Coronary artery (tissue), 2 donors: ENCODE measurements around the gene NPPA.
"Not testable (repeated sequence)": the region's sequence is repeated elsewhere in the genome, so short reads cannot be mapped to it uniquely, and the experiment has no call there.

Source experiments
- DNase-seq: peaks from one replicate; pipeline ENCODE4 v3.0.0-alpha.2; 2017; ENCODE audit warnings: low spot score
- H3K27ac ChIP-seq, 2 donors: fragments of 200-600 bp; sonication (generic); one replicate each; pipeline ENCODE4 v1.5.1; 2016 to 2019
- H3K4me3 ChIP-seq: fragments of 200-600 bp; sonication (generic); 2 replicates; pipeline ENCODE4 v1.5.1; 2016; ENCODE audit warnings: mild to moderate bottlenecking, moderate library complexity
- TF ChIP-seq, protein P1 (sequence below): fragments of 200-600 bp; sonication (generic); IDR thresholded peaks from one replicate; pipeline ENCODE4 v1.5.1; 2019; ENCODE audit warnings: antibody characterized with exemption

NPPA gene

DNA sequence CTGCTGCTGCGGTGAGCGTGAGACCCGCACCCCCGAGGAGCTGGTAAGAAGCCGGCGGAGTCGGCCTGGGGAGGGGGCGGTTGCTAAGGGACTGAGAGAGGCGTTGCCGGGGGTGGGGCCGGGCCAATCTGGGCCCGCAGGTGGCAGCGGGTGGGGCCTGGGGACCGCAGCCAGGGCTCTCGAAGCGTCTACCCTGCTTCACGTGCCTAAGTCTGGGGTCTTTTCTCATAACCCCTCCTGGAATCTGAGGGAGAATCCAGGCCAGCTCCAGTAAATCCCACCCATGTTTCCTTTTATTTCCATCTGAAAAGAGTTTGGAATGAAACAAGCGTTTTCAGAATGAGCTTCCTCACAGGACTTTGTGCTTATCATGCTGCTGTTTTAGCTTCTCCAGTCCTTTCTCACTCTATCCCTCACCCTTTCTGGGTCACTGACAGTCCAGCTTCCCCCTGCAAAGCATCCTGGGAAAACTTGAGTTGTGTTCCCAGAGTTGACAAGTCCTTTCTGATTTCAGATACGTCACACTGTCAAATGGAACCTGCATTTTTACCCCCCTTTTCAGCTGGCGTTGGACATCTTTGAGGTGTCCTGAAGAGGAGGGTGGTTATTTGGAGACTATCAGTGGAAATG is 41.2 kb downstream of the NPPA start:
- TF ChIP-seq, protein P1, sequence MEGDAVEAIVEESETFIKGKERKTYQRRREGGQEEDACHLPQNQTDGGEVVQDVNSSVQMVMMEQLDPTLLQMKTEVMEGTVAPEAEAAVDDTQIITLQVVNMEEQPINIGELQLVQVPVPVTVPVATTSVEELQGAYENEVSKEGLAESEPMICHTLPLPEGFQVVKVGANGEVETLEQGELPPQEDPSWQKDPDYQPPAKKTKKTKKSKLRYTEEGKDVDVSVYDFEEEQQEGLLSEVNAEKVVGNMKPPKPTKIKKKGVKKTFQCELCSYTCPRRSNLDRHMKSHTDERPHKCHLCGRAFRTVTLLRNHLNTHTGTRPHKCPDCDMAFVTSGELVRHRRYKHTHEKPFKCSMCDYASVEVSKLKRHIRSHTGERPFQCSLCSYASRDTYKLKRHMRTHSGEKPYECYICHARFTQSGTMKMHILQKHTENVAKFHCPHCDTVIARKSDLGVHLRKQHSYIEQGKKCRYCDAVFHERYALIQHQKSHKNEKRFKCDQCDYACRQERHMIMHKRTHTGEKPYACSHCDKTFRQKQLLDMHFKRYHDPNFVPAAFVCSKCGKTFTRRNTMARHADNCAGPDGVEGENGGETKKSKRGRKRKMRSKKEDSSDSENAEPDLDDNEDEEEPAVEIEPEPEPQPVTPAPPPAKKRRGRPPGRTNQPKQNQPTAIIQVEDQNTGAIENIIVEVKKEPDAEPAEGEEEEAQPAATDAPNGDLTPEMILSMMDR = no peak
- Histone ChIP-seq H3K27ac (peak overlapping the region; percentile 98 to 99), H3K4me3 (peak overlapping the region; percentile 96)
- peak; percentile 73 for DNase-seq

DNA sequence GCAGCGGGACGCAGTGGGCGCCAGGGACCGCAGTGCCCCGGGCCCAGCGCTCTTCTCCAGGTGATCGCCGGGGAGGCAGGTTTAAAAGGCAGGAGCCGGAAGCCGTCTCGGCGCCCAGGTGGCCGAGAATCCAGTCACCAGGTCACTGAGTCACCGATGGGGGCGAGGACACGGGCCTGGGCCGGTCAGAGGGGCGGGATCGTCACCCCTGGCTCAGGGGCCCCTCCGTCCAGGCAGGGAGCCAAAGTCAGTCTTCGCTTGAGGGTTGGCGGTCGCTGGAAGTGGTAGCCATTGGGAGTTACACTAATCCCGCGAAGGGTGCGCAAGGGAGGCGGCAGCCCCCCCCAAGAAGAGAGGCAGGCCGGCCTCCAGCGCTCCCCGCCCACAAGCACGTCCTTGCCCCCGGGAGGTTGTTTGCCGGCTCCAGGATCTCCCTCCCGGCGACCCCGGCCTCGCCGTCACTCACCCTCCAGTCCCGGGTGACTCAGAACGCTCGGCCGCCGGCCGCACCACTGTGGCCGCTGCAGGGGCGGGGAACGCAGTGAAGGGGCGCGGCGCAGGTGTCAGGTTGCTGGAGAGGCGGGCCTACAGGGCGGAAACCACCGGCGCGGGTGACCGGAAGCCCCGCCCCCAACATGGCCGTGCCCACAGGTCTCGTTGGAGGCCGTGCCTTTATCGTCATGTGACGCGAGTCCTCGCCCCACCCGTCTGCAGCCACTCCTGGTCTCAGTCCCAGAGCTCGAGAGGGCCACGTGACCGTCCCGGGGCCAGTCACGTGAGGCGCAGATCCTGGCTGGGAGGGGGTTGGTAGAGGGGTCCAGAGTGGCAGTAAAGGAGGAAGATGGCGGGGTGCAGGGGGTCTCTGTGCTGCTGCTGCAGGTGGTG is 41.9 kb downstream of the NPPA start, which contains the start of the genes CLCN6 and MTHFR:
CLCN6 (plus strand) TSS at position 770 of the 885 bp plus-strand sequence; CDS start at position 842, 72 bp downstream.
MTHFR (minus strand) TSS at position 543 of the 885 bp plus-strand sequence. CDS start 2,848 bp downstream, outside the sequence.
- Histone ChIP-seq H3K27ac (peak within 1 kb of the TSS; percentile 98 to 99), H3K4me3 (peak within 1 kb of the TSS; percentile 96)
- TF ChIP-seq, protein P1 = no peak
- DNase-seq = peak; percentile 100

DNA sequence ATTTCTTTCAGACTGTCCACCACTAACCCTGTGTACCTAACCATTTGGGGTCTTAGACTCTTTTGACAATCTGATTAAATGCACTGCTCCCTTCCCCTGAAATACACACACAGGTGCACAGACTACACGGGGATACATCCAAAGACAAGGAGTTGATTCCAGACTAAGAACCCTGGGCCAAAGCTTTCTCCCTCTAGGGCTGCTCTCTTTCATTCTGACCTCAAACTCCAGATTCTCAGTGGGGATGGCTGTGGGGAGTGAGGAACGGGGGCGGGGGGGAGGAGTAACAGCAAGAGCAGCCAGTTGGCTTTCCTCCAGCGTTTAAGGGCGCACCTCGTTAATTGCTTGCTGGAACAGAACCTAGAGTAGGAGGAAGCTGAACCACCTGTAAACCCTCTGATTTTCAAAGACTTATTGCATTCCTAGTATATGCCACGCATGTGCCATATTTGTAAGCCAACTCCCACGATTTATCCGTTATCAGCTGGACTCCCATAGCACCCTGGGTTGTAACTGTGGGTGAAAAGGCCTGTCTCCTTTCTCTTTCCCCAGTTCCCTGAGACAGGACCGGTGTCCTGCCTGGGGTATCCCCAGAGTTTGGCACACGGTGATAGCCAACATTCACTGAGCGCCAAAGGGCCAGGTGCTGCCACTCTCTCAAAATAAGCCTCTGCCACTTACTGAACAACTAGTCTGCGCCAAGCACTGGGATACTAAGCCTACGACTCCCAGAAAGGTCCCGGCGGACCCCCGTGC is 42.7 kb downstream of the NPPA start:
- Histone ChIP-seq H3K4me3 (peak overlapping the region; percentile 96), H3K27ac (peak overlapping the region; percentile 98 to 99)
- TF ChIP-seq, protein P1 = no peak
- DNase-seq = no peak

DNA sequence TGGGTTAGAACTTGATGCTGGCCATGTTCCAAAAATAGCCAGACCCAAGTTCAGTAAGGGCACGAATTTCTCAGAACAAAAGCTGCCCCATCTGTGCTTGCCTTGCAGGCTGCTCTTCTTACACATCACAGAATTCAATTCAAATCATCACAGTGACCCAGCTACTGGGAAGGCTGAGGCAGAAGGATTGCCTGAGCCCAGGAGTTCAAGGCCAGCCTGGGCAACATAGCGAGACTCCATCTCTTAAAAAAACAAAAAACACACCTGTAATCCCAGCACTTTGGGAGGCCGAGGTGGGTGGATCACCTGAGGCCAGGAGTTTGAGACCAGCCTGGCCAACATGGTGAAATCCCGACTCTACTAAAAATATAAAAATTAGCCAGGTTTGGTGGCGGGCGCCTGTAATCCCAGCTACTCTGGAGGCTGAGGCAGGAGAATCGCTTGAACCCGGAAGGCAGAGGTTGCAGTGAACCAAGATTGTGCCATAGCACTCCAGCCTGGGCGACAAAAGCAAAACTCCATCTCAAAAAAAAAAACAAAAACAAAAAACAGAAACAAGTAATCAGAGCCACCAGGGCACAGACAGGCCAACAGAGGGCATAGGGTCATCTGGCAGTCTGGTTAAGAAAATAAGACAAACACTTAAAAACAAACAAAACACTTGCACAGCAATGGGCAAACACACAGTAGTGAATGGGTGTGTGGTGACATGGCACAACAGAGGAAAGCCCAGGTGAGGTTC is 43.5 kb downstream of the NPPA start:
- DNase-seq = not testable (repeated sequence)
- H3K27ac ChIP-seq = peak overlapping the region; percentile 98 to 99
- peak overlapping the region; percentile 96 for H3K4me3 ChIP-seq

DNA sequence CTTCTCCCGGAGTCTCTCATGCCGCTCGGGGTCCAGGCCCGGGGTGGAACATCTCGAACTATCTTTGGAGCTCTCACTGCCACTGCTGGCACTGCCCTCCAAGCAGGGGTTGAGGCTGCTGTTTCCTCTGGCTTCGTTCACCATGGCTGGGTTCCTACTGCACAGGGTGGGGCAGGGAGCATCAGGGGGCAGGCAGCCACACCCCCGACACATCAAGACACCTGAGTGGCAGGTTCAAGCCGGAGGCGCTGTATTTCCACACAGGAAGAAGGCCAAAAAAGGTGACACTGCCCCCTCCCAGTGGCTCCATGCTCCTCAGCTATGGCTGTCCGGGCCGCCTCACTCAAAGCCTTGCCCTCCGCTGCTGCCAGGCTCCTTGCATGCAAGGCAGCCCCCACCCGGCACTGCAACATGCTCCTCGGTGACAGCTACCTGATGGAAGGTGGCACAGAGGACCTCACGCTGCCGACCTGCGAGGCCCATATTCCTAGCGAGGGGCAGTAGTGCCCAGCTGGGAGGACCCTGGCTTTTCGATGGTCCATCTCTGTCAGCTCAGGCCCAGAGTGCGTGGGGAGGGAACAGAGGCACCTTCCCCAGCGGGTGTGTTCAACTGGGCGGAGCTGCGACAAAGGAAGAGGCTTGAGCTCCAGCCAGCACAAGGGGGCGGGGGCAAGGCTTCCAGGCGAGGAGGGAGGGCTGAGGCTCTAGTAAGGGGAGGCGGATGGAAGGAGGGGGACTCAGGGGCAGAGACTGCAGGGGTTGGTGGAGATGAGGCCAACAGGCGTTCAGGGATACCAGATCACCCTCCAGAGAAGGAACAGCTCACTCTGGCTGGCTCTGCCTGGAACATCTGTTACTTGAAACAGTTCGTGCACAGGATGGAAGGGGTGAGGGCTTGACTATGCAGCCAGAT is 44.4 kb downstream of the NPPA start:
- peak; percentile 97 for DNase-seq
- H3K4me3 ChIP-seq = peak overlapping the region; percentile 96
- peak overlapping the region; percentile 98 to 99 for H3K27ac ChIP-seq
- TF ChIP-seq, protein P1 = no peak

DNA sequence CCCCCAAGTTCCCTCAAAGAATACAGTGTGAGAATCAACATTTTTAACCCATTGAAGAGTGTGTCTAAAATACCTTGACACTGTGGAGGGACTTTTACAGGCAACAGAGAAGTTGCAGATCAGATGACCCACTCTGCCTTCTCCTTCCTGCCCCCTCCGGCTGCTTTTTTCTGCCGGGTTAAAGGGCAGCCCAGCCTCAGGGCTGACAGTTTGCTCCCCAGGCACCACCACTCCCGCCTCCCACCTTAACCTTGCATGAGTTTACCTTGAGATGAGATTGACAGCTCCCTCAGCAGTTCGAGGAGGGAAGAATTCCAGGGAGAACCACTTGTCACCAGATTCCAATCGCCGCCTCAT is 45.0 kb downstream of the NPPA start:
- Histone ChIP-seq H3K27ac (peak overlapping the region; percentile 98 to 99), H3K4me3 (peak overlapping the region; percentile 96)
- DNase-seq = no peak
- TF ChIP-seq, protein P1 = no peak
